ES-I3 (cell line): ENCODE results near the gene TBC1D5.

Experiments
- H3K36me3 ChIP-seq: 2 replicates; pipeline ENCODE4 v1.6.1; 2013; ENCODE audit warnings: mild to moderate bottlenecking, low read length, control low read depth, moderate library complexity; ENCODE audit not compliant: insufficient read depth
- H3K4me1 ChIP-seq: 2 replicates; pipeline ENCODE4 v1.6.1; 2013; ENCODE audit warnings: mild to moderate bottlenecking, control low read depth, low read length; ENCODE audit not compliant: insufficient read depth
- H3K9ac ChIP-seq: 2 replicates; pipeline ENCODE4 v1.6.1; 2013; ENCODE audit warnings: low read depth, mild to moderate bottlenecking, low read length, moderate library complexity
- H3K9me3 ChIP-seq: 2 replicates; pipeline ENCODE4 v1.6.1; 2013; ENCODE audit warnings: mild to moderate bottlenecking, low read length, moderate library complexity; ENCODE audit not compliant: control insufficient read depth, insufficient read depth

The TBC1D5 gene

GRCh38 chr3:17166369-17166768 lies 576.1 kb downstream of the TBC1D5 start:
- Histone ChIP-seq H3K9me3 (no peaks in the 10 kb centered on the region), H3K36me3 (no peaks in the 10 kb centered on the region; the same call in 1 of the 2 replicates), H3K4me1 (no peaks in the 10 kb centered on the region), H3K9ac (no peak overlapping the region)

DNA sequence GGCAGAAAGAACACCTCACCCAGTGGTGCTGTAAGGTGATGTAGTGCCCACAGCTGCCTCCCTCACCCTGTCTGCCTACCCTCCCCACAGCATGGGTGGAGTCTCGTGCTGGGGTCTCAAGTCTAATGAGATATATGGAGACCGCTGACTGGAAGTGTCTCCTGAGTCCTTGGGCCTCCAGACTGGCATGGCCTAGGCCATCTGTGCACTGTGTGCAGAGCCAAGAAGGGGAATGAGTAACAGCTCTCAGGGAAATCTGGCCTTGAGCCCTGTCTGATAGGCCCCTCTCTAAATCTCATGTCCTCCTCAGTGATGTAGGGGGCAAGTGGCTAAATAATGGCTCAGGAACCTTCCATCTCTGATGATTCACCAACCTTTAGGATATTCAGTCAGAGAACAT lies 580.3 kb downstream of the TBC1D5 start:
- Histone ChIP-seq H3K9me3 (no peaks in the 10 kb centered on the region), H3K4me1 (no peaks in the 10 kb centered on the region), H3K9ac (no peak overlapping the region), H3K36me3 (no peaks in the 10 kb centered on the region; the same call in 1 of the 2 replicates)

DNA sequence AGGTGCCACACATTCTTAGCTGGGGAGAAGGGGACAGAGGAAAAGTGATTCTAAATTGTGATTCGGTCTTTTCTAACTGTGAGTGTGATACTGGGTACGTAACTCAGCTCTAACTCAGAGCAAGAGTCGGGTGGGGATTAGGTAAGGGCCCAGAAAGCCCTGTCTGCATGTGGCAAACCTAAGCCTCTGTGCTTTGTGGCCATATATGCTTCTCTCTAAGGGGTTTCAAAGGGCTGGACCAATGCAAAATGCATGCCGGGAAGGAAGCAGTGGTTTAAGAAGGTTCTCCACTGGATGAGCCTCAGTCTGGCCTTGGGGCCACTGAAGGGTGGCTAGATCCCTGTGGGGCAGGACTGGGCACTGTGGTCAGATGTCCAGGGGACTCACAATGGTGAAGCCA lies 581.8 kb downstream of the TBC1D5 start:
- Histone ChIP-seq H3K9ac (no peak overlapping the region), H3K9me3 (no peaks in the 10 kb centered on the region), H3K4me1 (no peaks in the 10 kb centered on the region), H3K36me3 (no peaks in the 10 kb centered on the region)

DNA sequence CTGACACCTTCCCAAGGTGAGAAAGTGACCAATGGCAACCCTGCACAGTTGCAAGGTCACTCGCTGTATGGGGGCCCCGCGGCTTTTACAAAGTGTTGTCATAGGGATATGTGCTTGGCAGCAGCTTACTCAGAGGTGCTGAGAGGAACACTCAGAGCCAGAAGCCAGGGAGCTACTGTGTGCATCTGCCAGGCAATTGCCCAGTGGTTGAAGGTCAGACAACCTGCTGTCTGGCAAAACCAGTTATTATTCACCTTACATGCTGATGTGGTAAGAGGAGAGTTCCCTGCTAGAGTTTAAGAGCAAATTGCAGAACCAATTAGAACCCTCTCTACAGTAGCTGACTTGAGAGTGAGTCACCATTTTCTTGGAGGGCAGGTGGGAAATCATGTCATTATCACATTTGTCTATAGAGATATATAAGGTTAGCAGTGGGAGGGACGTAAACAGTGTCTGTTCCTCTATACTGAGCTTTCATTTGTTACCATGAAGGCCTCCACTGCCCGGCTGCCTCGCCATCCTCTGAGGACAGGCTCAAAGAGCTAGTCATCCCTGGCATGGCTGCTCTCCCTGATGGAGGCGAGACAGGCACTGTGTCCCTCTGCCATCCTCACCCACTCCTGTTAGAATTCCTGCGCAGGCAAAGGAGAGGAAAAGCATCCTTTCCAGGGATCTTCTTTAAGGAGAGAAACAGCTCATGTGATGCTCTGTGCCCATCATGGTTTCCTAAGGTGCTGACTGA lies 583.3 kb downstream of the TBC1D5 start:
- Histone ChIP-seq H3K4me1 (no peaks in the 10 kb centered on the region), H3K9me3 (no peaks in the 10 kb centered on the region), H3K9ac (no peak overlapping the region), H3K36me3 (no peaks in the 10 kb centered on the region)

DNA sequence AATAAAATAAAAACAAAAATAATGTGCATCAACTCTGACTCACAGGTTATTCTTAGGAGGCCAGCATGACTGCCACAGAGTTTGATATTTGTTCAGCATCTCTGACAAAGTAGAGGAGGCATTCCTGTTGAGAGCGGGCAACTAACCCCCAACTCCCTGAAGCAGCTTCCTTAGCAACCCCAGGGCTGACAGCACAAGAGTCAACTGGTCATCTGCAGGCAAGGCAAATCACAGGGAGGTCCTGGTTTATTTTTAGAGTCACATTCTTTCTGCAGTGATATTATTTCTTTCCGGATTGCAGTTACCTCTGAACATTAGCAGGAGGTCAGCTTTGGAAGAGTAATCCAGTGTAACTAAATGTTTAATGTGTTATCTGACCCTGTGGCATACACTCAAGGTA lies 584.7 kb downstream of the TBC1D5 start:
- no peaks in the 10 kb centered on the region for H3K9me3 ChIP-seq
- H3K4me1 ChIP-seq, result no peaks in the 10 kb centered on the region
- H3K36me3 ChIP-seq, result no peaks in the 10 kb centered on the region
- no peak overlapping the region for H3K9ac ChIP-seq

DNA sequence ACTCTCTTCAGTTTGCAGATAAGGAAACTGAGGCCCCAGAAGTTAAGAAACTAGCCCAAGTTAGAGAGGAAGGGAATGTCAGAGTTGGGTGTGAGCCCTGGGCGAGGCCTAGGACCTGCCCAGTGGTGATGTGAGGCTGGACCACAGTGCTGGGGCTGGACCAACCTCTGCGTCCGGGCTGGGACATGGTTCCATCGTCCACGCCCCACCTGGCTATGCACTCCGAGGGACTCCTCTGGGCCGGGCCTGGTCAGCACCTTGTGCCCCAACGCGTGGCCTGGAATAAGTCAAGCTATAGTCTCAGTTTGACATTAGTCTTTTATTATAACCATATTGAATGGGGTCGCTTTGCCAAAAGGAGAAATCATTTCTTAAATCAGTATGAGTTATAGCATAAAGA lies 585.6 kb downstream of the TBC1D5 start:
- Histone ChIP-seq H3K9ac (no peak overlapping the region), H3K36me3 (no peaks in the 10 kb centered on the region), H3K9me3 (no peaks in the 10 kb centered on the region)

GRCh38 chr3:17155951-17156350 lies 586.5 kb downstream of the TBC1D5 start:
- Histone ChIP-seq H3K9me3 (no peaks in the 10 kb centered on the region), H3K9ac (no peak overlapping the region), H3K4me1 (no peaks in the 10 kb centered on the region), H3K36me3 (no peaks in the 10 kb centered on the region)

More for the DNA sequence above, 585.6 kb downstream of the TBC1D5 start:
- no peaks in the 10 kb centered on the region for H3K4me1 ChIP-seq

DNA sequence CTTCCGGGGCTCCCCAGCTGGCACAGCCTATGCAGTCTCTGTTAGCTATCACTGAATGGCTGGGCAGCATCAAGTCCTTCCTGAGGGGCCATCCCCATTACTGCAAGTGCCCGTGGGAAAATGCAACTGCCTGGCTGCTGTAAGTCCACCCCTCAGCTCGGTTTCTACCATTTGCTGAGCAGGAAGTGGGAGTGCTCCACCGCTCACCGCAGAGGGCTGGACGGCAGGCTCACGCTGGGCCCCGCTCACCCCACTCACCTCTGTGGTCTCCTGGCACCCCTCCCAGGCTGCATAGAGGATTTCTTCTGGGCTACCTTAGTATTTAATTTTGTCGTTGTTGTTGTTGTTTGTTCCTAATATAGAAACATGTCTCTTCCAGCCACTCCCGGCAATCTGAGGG lies 587.5 kb downstream of the TBC1D5 start:
- H3K36me3 ChIP-seq, result no peaks in the 10 kb centered on the region
- no peak overlapping the region for H3K9ac ChIP-seq
- no peaks in the 10 kb centered on the region for H3K9me3 ChIP-seq
- no peaks in the 10 kb centered on the region for H3K4me1 ChIP-seq

- no peaks in the 10 kb centered on the region for H3K9me3 ChIP-seq
- no peak overlapping the region for H3K9ac ChIP-seq
- no peaks in the 10 kb centered on the region for H3K4me1 ChIP-seq
- no peaks in the 10 kb centered on the region for H3K36me3 ChIP-seq
Observed at GRCh38 chr3:17154221-17154620, 588.2 kb downstream of the TBC1D5 start.

DNA sequence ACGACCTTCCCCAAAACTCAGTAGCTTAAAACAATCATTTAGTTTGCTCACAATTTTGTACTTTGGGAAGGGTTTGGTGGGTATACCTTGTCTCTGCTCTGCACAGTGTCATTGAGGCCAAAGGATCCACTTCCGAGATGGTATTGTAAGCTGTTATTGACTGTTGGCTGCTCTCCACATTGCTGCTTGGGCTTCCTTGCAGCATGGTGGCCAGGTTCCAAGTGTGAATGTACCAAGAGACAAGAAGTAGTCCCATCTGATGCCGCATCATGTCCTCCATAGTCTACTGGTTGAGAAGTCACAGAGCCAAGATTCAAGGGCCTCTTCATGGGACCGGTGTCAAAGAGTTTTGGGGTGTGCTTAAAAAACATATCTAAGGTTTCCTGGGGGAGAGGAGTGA lies 589.2 kb downstream of the TBC1D5 start:
- Histone ChIP-seq H3K9me3 (no peaks in the 10 kb centered on the region), H3K36me3 (no peaks in the 10 kb centered on the region)

DNA sequence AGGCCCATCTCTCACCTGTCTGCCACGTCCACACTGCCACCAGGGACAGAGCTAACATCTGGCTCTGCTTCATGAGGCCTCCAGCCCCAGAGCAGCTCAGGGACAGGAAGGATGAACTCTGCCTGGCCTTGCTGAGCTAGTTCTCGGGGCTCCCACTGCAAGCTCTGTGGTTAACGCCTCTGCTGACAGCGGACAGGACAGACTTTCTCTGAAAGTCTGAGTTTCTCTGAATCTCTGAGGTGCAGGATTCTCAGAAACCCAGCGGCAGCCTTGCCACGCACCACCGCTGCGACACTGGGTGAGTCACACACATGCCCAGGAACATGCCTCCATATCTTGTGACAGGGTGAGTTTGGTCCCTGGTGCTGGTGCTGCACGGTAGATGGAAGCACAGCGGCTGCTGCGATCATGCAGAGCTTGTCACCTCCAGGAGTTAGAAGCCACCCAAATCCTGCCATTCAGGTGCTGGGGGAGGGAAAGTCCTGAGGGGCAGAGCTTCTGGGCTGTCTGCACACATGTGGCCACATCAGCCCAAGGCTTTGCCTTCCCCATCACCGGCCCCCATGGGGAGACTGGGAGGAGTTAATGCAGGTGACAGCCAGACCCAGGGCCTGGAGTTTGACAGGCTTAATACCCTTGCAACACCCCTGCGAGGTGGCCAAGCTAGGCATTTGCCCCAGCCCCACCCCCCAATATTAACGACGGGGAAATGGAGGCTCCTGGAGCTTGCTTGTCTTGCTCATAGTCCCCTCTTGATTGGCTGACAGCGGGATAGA lies 590.6 kb downstream of the TBC1D5 start:
- no peak overlapping the region for H3K9ac ChIP-seq
- H3K9me3 ChIP-seq, result no peaks in the 10 kb centered on the region
- no peaks in the 10 kb centered on the region for H3K36me3 ChIP-seq
- no peaks in the 10 kb centered on the region for H3K4me1 ChIP-seq

More for the DNA sequence above, 589.2 kb downstream of the TBC1D5 start:
- H3K9ac ChIP-seq, result no peak overlapping the region
- H3K4me1 ChIP-seq, result no peaks in the 10 kb centered on the region

DNA sequence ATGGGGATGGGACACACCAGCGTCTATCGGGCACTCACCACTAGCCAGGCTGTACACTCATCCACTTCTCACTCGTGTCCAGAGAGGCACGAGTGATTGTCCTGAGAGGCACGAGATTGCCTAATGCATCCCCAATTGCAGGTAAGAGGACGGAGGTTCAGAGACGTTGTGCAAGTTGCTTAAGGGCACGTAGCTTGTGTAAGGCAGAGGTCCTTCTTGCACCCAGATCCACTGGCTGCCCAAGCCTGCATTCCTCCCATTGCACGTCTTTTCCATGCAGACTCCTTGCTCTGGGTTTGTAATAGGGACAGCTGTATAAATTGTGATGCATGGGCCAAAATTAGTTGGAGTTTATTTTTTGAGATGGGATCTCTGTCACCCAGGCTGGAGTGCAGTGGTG lies 593.4 kb downstream of the TBC1D5 start:
- Histone ChIP-seq H3K9ac (no peak overlapping the region), H3K36me3 (no peaks in the 10 kb centered on the region), H3K9me3 (no peaks in the 10 kb centered on the region)

GRCh38 chr3:17144665-17144993 lies 597.8 kb downstream of the TBC1D5 start:
- H3K9me3 ChIP-seq, result no peaks in the 10 kb centered on the region
- no peak overlapping the region for H3K9ac ChIP-seq
- H3K36me3 ChIP-seq, result no peaks in the 10 kb centered on the region
- H3K4me1 ChIP-seq, result no peaks in the 10 kb centered on the region

More for the DNA sequence above, 593.4 kb downstream of the TBC1D5 start:
- no peaks in the 10 kb centered on the region for H3K4me1 ChIP-seq

- Histone ChIP-seq H3K9me3 (no peaks in the 10 kb centered on the region), H3K4me1 (no peaks in the 10 kb centered on the region; the same call in 1 of the 2 replicates), H3K36me3 (no peaks in the 10 kb centered on the region), H3K9ac (no peak overlapping the region)
Observed at GRCh38 chr3:17143893-17144664, 598.4 kb downstream of the TBC1D5 start.
